GM15510 (cell line): ENCODE measurements around the gene HSPB7.

Experiments used
- POLR2A ChIP-seq: IDR thresholded peaks from 3 replicates; pipeline ENCODE4 v1.6.1; 2011; ENCODE audit warnings: borderline replicate concordance; ENCODE audit not compliant: insufficient read length; ENCODE audit errors: extremely low read depth

Gene HSPB7

DNA sequence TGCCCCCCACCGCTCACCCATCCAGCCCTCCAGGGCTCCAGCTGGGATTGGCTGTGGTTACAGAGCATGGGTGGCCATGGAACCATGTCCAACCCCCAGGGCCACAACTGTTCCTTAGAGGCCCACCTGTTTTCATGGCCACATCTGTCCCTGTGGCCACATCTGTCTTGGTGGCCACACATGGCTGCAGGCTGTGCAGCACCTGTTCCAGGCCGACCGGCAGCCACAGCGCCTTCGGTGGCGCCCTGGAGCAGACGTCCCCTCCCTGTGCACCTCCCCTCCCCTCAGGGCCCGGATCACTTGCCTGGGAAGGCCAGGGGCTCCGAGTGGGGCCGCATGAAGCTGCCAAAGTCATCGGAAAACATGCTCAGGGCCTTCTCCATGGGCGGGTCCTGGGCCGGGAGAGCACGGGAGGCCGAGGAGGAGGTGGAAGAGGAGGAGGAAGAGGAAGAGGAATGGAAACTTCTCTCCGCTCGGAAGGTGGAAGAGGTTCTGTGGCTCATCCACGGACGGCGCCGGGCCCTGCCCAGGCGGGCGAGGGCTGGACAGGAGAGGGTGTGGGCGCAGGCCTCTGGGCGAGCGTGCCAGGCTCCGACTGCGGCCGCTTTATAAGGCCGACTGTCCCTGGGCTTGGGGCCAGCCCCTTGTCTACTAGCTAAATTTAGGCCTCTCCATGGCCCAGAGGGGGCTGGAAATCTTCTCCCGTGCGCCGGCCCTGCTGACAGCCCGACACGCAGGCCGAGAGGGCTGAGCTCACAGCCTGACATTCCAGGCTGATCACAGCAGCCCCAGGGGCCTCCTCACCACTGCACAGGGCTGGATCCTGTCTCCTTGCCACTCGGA, at the start of gene HSPB7:
Gene HSPB7, minus strand, starts transcription at position 583 of the 843 bp plus-strand sequence. Its CDS starts 80 bp downstream, at position 503.
- TF ChIP-seq POLR2A = no peak

DNA sequence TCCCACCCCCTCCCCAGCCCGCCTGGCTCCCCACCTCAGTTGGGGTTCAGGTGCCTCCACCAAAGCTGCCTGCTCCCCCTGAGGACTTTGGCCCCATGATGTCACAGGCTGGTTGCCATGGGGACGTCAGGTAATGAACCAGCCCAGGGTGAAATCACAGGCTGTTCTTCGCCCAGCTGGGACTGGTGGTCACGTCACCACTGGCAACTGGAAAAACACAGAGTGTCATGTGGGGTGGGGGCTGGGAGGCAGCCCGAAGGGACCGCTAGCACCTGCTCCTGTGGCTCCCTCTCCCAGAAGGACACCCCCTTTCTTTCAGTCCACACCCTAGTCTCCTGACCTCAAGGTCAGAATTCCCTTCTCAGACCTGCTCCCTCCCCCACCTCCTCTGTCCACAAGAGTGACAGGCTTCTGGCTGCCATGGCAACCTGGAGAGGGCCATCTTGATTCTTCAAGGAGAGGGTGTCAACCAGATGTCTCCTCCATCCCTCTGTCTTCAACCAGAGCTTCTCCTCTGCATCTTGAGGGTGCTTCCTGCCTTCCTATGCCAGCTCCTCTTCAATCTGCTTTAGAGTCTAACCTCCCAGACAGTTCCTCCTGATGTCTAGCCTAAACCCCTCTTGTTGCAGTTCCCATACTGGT, 49.4 kb upstream of the HSPB7 start:
- no peak for TF ChIP-seq POLR2A

- no peak for TF ChIP-seq POLR2A
Observed at GRCh38 chr1:16066245-16066644, 48.4 kb upstream of the HSPB7 start.

- TF ChIP-seq POLR2A = no peak
Observed at GRCh38 chr1:16065269-16065576, 47.4 kb upstream of the HSPB7 start.

- TF ChIP-seq POLR2A = no peak
Observed at GRCh38 chr1:16064536-16065268, 46.9 kb upstream of the HSPB7 start.

DNA sequence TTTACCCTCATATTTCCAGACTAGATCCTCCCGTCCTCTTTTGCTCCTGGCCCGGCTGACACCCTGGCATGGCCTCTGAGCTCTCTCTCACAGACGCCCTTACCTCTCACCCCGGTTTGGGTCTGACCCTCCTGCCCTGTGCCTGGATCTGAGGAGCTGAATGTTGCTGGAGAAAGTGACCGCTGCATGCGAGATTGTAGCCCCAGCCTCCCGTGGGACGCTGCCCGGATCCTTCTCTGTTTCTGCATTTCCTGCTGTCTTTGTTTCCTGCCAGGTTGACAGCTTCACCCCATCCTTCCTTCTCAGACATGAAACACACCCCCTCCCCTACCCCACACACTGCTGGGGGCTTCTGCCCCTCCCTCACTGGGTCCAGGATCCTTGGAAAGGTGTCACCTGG, 46.1 kb upstream of the HSPB7 start:
- no peak for TF ChIP-seq POLR2A

DNA sequence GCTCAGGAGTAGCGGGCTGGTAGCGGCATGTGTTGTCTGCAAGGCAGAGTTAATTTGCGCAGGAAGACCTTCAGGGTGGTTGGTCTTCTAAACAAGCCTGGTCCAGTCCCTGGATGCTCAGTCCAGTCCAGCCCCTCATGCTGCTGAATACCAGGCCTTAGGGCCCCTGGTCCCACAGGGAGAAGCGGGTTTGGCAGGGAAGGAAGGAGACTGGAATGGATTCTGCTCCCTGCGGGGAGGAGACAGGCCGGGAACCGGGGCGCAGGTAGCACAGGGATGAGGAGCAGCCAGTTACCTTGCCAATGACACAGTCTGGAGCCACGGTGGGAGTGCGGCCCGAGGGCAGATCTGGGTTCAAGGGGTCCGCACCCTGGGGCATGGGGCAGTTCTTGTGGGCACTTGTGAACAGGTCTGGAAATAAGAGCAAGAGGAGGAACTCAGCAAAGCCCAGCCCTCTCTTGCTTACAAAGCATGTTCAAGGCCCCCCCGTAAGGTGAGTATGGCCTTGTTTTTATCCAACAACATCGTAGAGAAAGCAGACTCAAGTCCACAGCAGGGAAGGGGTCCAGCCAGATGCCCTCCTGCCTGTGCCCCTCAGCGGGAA, 45.5 kb upstream of the HSPB7 start:
- TF ChIP-seq POLR2A = no peak

GRCh38 chr1:16061266-16061665, 43.4 kb upstream of the HSPB7 start:
- no peak for TF ChIP-seq POLR2A

- TF ChIP-seq POLR2A = no peak
Observed at GRCh38 chr1:16055613-16056520, 38.0 kb upstream of the HSPB7 start.

GRCh38 chr1:16054598-16055540, 37.0 kb upstream of the HSPB7 start:
- no peak for TF ChIP-seq POLR2A

DNA sequence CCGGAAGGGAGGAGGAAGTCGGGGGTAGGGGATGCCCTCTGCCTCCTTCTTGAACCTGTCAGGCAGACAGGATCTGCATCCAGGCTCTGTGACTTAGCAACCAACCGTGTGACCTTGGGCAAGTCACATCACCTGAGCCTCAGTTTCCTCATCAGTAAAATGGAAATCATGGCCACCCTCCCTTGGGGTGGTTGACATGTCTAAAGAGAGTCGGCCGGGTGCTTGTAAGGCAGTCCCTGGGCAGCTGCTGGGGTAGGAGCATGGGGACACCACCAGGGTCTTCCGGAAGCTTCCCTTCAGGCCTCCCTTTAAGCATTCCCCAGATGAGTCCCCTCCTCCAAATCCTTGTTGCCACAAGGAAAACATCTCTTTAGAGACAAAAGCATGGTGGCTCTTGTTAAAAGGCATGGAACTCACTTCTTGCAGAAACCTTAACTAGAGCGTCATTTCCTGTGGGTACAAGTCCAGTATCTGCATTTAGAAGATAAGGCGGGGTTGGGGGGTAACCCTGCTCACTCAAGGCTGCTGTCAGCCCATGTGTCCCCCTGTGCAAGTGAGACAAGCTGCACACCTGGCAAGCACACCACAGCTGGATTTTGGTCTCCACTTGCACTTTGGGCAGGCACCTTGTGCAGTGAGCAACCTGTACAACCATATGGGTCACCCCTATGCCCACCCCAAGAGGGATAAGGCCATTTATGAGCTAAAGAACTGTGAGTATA, 36.1 kb upstream of the HSPB7 start:
- no peak for TF ChIP-seq POLR2A

- no peak for TF ChIP-seq POLR2A
Observed at GRCh38 chr1:16051039-16051438, 33.2 kb upstream of the HSPB7 start.
